Stomach (tissue), 4 donors: ENCODE results near the gene ZNF792.

Source experiments
- CTCF ChIP-seq, 7 experiments: fragments of 450-650 bp in 4 of 7; fragments of 200-600 bp in 3 of 7; sonication (generic) in 3 of 7; IDR thresholded peaks; one replicate each; pipeline ENCODE4 v1.5.1; 2016 to 2019; ENCODE audit warnings: antibody characterized with exemption in 7 of 7, control low read depth in 2 of 7, mild to moderate bottlenecking in 1 of 7
- POLR2A ChIP-seq, 4 donors: fragments of 450-650 bp; IDR thresholded peaks; one replicate each; pipeline ENCODE4 v1.6.1; 2016; ENCODE audit warnings: antibody characterized with exemption in 4 of 4, control low read depth in 2 of 4, mild to moderate bottlenecking in 1 of 4, moderate library complexity in 1 of 4
- POLR2AphosphoS5 ChIP-seq, 3 donors: sonication (generic); formaldehyde crosslinking; IDR thresholded peaks; one replicate each; pipeline ENCODE4 v1.6.1; 2016; ENCODE audit warnings: antibody characterized with exemption in 3 of 3

DNA sequence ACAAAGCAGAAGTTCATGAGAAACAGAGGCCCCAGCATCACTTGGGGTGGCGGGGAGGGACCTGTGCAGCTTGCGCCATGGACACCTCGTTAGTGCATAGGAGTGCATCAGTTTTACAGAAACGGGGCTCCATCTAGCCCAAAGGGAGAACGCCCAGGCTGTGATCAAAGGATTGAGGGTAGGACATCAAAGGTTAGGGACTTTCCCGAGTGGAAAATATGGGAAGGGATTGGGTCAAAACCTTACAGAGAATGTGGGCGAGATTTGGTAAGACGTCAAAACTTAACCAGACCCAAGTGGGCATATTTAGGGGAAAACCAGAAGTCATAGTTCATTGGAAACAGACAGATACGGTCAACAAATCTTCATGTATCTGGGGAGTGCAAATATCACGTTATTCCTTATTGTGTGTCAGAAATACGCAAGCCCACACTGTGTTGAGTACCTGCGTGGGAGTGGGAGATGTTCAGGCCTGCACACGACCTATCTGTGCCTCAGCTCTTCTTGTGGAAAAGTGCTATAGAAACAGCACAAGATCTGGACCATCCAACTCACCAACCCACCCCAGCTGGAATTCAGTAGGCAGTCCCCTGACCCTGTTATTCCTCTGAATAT, 26.7 kb upstream of the ZNF792 start:
- TF ChIP-seq POLR2AphosphoS5 (IDR thresholded peaks at IDR 0.05) (no peak), CTCF (IDR thresholded peaks at IDR 0.05) (no peak), POLR2A (IDR thresholded peaks at IDR 0.05) (no peak)
